ENCODE measurements around the gene ODC1.
A peak's percentile ranks its signal among the peaks of the same experiment; 100 is the strongest.

The ODC1 gene

DNA sequence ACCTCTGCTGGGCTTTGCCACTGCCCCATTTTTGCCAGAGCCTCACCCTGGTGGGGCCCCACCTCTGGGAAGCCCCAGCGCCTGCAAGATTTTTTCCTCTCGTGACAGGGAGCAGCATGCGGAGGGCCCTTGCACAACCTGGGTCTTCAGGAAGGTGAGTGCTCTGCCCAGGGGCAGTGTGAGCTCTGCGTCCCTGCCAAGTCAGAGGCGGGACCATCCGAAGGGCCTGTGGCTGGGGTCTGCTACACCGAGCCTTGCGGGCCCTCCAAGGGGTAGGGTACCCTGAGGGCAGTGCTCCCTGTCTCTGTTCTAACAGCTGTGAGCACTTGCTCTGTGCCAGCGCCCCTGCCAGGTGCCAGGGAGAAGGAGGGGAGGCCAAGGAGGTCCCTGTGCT lies 5.8 kb upstream of the ODC1 start:
- Histone ChIP-seq H3K27me3 (ENCODE audit: control insufficient read depth in 2 of 2, insufficient read depth in 2 of 2, low read length in 2 of 2) (no peaks in the 10 kb centered on the region), H3K27ac (ENCODE audit: low read depth in 2 of 2, low read length in 2 of 2) (no peak overlapping the region), H3K9me3 (ENCODE audit: control insufficient read depth in 2 of 2, low read length in 2 of 2) (no peaks in the 10 kb centered on the region), H3K4me3 (ENCODE audit: low read length in 2 of 2) (no peak overlapping the region), H3K9ac (ENCODE audit: low read depth in 1 of 2, low read length in 2 of 2) (no peak overlapping the region), H3K36me3 (ENCODE audit: control insufficient read depth in 2 of 2, insufficient read depth in 2 of 2, low read length in 2 of 2) (no peaks in the 10 kb centered on the region), H3K4me1 (ENCODE audit: control insufficient read depth in 2 of 2, insufficient read depth in 2 of 2, low read length in 2 of 2) (peaks cover 18 to 24% of the 10 kb centered on the region in 2 donors)

DNA sequence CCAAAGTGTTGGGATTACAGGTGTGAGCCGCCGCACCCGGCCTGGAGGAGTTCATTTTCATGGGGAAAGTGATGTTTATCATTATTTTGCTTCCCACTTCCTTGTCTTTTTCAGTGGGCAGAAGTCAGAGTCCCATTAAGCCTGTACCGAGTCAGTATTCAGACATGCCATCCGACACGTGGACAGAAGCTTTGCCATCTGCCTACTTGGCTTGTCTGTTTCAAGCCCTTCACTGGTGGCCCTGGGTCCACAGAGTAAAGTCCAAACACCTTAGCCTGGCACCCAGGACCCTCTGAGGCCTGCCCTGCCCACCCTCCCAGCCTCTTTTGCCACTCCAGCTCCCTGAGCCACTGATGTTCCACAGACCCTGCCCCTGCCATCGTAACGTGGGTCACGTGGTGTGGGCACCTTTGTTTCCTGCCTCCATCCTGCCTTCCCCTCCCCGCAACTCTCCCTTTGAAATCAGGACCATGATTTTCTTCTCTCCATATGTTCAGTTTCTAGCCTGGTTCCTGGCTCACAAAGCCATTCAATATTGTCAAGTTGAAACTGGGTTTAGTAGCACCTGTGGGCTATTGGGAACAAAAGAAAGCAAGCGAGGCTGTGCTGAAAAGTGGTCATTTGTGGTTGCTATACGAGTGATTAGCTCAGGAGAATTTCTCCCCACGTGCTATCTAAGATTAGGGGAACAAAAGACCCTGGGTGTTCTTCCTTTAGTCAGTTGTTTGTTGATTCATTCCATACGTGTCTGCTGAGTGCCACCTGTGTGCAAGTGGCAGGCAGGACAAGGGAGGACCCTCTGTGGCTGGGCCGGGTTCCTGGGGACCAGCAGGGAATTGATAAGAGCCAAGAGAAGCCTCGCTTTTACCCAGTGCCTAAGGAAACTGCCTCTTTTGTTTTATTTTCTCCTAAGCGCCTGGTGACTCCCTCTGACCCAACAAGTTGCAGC lies 5.1 kb upstream of the ODC1 start:
- H3K4me3 ChIP-seq (ENCODE audit: low read length in 2 of 2), result no peak overlapping the region
- no peak overlapping the region for H3K9ac ChIP-seq (ENCODE audit: low read depth in 1 of 2, low read length in 2 of 2)
- no peaks in the 10 kb centered on the region for H3K9me3 ChIP-seq (ENCODE audit: control insufficient read depth in 2 of 2, low read length in 2 of 2)
- H3K4me1 ChIP-seq (ENCODE audit: control insufficient read depth in 2 of 2, insufficient read depth in 2 of 2, low read length in 2 of 2), result peaks cover 21 to 28% of the 10 kb centered on the region in 2 donors
- no peak overlapping the region for H3K27ac ChIP-seq (ENCODE audit: low read depth in 2 of 2, low read length in 2 of 2)
- no peaks in the 10 kb centered on the region for H3K36me3 ChIP-seq (ENCODE audit: control insufficient read depth in 2 of 2, insufficient read depth in 2 of 2, low read length in 2 of 2)
- no peaks in the 10 kb centered on the region for H3K27me3 ChIP-seq (ENCODE audit: control insufficient read depth in 2 of 2, insufficient read depth in 2 of 2, low read length in 2 of 2)

DNA sequence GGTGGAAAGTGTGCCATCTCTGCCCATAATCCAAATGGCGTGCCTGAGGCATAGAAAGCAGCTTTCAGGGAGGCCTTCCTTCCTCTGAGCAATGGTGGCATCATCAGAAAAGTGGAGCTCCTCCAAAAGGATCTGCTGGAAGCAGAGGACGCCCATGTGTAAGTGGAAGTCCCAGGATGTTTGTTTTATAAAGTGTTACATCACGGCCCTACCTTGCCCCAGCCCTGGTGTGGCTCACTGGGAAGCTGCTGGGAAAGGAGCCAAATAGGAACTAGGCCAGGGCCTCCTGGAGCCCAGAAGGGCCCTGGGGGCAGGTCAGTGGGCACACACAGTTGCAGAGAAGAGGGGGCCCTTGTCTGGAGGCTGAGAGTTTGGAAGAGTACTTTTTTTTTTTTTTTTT lies 4.2 kb upstream of the ODC1 start:
- Histone ChIP-seq H3K9ac (ENCODE audit: low read depth in 1 of 2, low read length in 2 of 2) (peak overlapping the region in 1 of 2 donors; percentile 29), H3K9me3 (ENCODE audit: control insufficient read depth in 2 of 2, low read length in 2 of 2) (no peaks in the 10 kb centered on the region), H3K4me3 (ENCODE audit: low read length in 2 of 2) (no peak overlapping the region), H3K27me3 (ENCODE audit: control insufficient read depth in 2 of 2, insufficient read depth in 2 of 2, low read length in 2 of 2) (no peaks in the 10 kb centered on the region), H3K36me3 (ENCODE audit: control insufficient read depth in 2 of 2, insufficient read depth in 2 of 2, low read length in 2 of 2) (no peaks in the 10 kb centered on the region), H3K4me1 (ENCODE audit: control insufficient read depth in 2 of 2, insufficient read depth in 2 of 2, low read length in 2 of 2) (peaks cover 23 to 30% of the 10 kb centered on the region in 2 donors), H3K27ac (ENCODE audit: low read depth in 2 of 2, low read length in 2 of 2) (peak overlapping the region; percentile 77 to 86)

GRCh38 chr2:10451819-10452218 lies 3.7 kb upstream of the ODC1 start:
- Histone ChIP-seq H3K9ac (ENCODE audit: low read depth in 1 of 2, low read length in 2 of 2) (peak overlapping the region in 1 of 2 donors; percentile 21), H3K27me3 (ENCODE audit: control insufficient read depth in 2 of 2, insufficient read depth in 2 of 2, low read length in 2 of 2) (no peaks in the 10 kb centered on the region), H3K9me3 (ENCODE audit: control insufficient read depth in 2 of 2, low read length in 2 of 2) (no peaks in the 10 kb centered on the region), H3K4me3 (ENCODE audit: low read length in 2 of 2) (no peak overlapping the region), H3K27ac (ENCODE audit: low read depth in 2 of 2, low read length in 2 of 2) (peak overlapping the region; percentile 77 to 86), H3K4me1 (ENCODE audit: control insufficient read depth in 2 of 2, insufficient read depth in 2 of 2, low read length in 2 of 2) (peaks cover 28 to 35% of the 10 kb centered on the region in 2 donors), H3K36me3 (ENCODE audit: control insufficient read depth in 2 of 2, insufficient read depth in 2 of 2, low read length in 2 of 2) (no peaks in the 10 kb centered on the region)

- H3K27me3 ChIP-seq (ENCODE audit: control insufficient read depth in 2 of 2, insufficient read depth in 2 of 2, low read length in 2 of 2), result no peaks in the 10 kb centered on the region
- peaks cover 33 to 43% of the 10 kb centered on the region in 2 donors for H3K4me1 ChIP-seq (ENCODE audit: control insufficient read depth in 2 of 2, insufficient read depth in 2 of 2, low read length in 2 of 2)
- H3K36me3 ChIP-seq (ENCODE audit: control insufficient read depth in 2 of 2, insufficient read depth in 2 of 2, low read length in 2 of 2), result peaks cover 0 to under 1% of the 10 kb centered on the region in 2 donors
- H3K4me3 ChIP-seq (ENCODE audit: low read length in 2 of 2), result peak overlapping the region in 1 of 2 donors; percentile 52
- H3K9me3 ChIP-seq (ENCODE audit: control insufficient read depth in 2 of 2, low read length in 2 of 2), result no peaks in the 10 kb centered on the region
- H3K27ac ChIP-seq (ENCODE audit: low read depth in 2 of 2, low read length in 2 of 2), result peak overlapping the region; percentile 94 to 97
- peak overlapping the region; percentile 54 to 99 for H3K9ac ChIP-seq (ENCODE audit: low read depth in 1 of 2, low read length in 2 of 2)
These were observed 1.9 kb upstream of the ODC1 start for GRCh38 chr2:10449838-10450691.

DNA sequence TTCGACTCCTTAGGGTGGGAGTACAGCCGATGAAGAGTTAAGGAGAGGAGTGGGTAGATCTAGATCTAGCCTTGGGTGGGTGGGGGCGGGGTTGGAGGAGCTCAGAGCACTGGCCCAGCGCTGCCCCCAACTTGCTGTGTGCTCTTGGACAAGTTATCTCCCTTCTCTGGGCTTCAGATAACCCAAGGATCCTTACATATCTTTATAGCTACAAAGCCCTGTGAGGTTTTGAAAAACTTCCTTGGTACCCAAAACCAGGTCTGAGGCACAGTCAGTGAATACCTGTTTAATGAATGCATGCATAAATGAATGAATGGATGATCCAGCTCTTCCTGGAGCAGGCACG lies 1.3 kb upstream of the ODC1 start:
- Histone ChIP-seq H3K27ac (ENCODE audit: low read depth in 2 of 2, low read length in 2 of 2) (peak overlapping the region; percentile 94 to 97), H3K4me1 (ENCODE audit: control insufficient read depth in 2 of 2, insufficient read depth in 2 of 2, low read length in 2 of 2) (peaks cover 33 to 43% of the 10 kb centered on the region in 2 donors), H3K9me3 (ENCODE audit: control insufficient read depth in 2 of 2, low read length in 2 of 2) (no peaks in the 10 kb centered on the region), H3K36me3 (ENCODE audit: control insufficient read depth in 2 of 2, insufficient read depth in 2 of 2, low read length in 2 of 2) (peaks cover 6 to 7% of the 10 kb centered on the region in 2 donors), H3K27me3 (ENCODE audit: control insufficient read depth in 2 of 2, insufficient read depth in 2 of 2, low read length in 2 of 2) (no peaks in the 10 kb centered on the region), H3K9ac (ENCODE audit: low read depth in 1 of 2, low read length in 2 of 2) (peak overlapping the region; percentile 89 to 99), H3K4me3 (ENCODE audit: low read length in 2 of 2) (peak overlapping the region in 1 of 2 donors; percentile 80)

- H3K4me1 ChIP-seq (ENCODE audit: control insufficient read depth in 2 of 2, insufficient read depth in 2 of 2, low read length in 2 of 2), result peaks cover 33 to 43% of the 10 kb centered on the region in 2 donors
- no peaks in the 10 kb centered on the region for H3K9me3 ChIP-seq (ENCODE audit: control insufficient read depth in 2 of 2, low read length in 2 of 2)
- no peaks in the 10 kb centered on the region for H3K27me3 ChIP-seq (ENCODE audit: control insufficient read depth in 2 of 2, insufficient read depth in 2 of 2, low read length in 2 of 2)
- H3K27ac ChIP-seq (ENCODE audit: low read depth in 2 of 2, low read length in 2 of 2), result peak overlapping the region; percentile 94 to 97
- peaks cover 11 to 13% of the 10 kb centered on the region in 2 donors for H3K36me3 ChIP-seq (ENCODE audit: control insufficient read depth in 2 of 2, insufficient read depth in 2 of 2, low read length in 2 of 2)
- peak overlapping the region; percentile 89 to 99 for H3K9ac ChIP-seq (ENCODE audit: low read depth in 1 of 2, low read length in 2 of 2)
- peak overlapping the region; percentile 80 to 87 for H3K4me3 ChIP-seq (ENCODE audit: low read length in 2 of 2)
These were observed 704 bp upstream of the ODC1 start for GRCh38 chr2:10448576-10449485.

GRCh38 chr2:10447300-10447894 lies 730 bp downstream of the ODC1 start:
- Histone ChIP-seq H3K9me3 (ENCODE audit: control insufficient read depth in 2 of 2, low read length in 2 of 2) (no peaks in the 10 kb centered on the region), H3K36me3 (ENCODE audit: control insufficient read depth in 2 of 2, insufficient read depth in 2 of 2, low read length in 2 of 2) (peaks cover 21 to 26% of the 10 kb centered on the region in 2 donors), H3K27ac (ENCODE audit: low read depth in 2 of 2, low read length in 2 of 2) (peak overlapping the region; percentile 90 to 92), H3K4me1 (ENCODE audit: control insufficient read depth in 2 of 2, insufficient read depth in 2 of 2, low read length in 2 of 2) (peaks cover 33 to 41% of the 10 kb centered on the region in 2 donors), H3K4me3 (ENCODE audit: low read length in 2 of 2) (peak overlapping the region; percentile 68 to 85), H3K9ac (ENCODE audit: low read depth in 1 of 2, low read length in 2 of 2) (peak overlapping the region; percentile 80 to 87), H3K27me3 (ENCODE audit: control insufficient read depth in 2 of 2, insufficient read depth in 2 of 2, low read length in 2 of 2) (no peaks in the 10 kb centered on the region)

GRCh38 chr2:10446631-10447030 lies 1.5 kb downstream of the ODC1 start:
- H3K4me3 ChIP-seq (ENCODE audit: low read length in 2 of 2), result peak overlapping the region; percentile 68 to 85
- no peaks in the 10 kb centered on the region for H3K9me3 ChIP-seq (ENCODE audit: control insufficient read depth in 2 of 2, low read length in 2 of 2)
- H3K9ac ChIP-seq (ENCODE audit: low read depth in 1 of 2, low read length in 2 of 2), result peak overlapping the region; percentile 36 to 87
- no peak overlapping the region for H3K27ac ChIP-seq (ENCODE audit: low read depth in 2 of 2, low read length in 2 of 2)
- peaks cover 26 to 34% of the 10 kb centered on the region in 2 donors for H3K36me3 ChIP-seq (ENCODE audit: control insufficient read depth in 2 of 2, insufficient read depth in 2 of 2, low read length in 2 of 2)
- peaks cover 33 to 34% of the 10 kb centered on the region in 2 donors for H3K4me1 ChIP-seq (ENCODE audit: control insufficient read depth in 2 of 2, insufficient read depth in 2 of 2, low read length in 2 of 2)
- no peaks in the 10 kb centered on the region for H3K27me3 ChIP-seq (ENCODE audit: control insufficient read depth in 2 of 2, insufficient read depth in 2 of 2, low read length in 2 of 2)
